ENCODE measurements around the gene ADGRB3.
A peak's percentile ranks its signal among the peaks of the same experiment; 100 is the strongest.

The ADGRB3 gene

DNA sequence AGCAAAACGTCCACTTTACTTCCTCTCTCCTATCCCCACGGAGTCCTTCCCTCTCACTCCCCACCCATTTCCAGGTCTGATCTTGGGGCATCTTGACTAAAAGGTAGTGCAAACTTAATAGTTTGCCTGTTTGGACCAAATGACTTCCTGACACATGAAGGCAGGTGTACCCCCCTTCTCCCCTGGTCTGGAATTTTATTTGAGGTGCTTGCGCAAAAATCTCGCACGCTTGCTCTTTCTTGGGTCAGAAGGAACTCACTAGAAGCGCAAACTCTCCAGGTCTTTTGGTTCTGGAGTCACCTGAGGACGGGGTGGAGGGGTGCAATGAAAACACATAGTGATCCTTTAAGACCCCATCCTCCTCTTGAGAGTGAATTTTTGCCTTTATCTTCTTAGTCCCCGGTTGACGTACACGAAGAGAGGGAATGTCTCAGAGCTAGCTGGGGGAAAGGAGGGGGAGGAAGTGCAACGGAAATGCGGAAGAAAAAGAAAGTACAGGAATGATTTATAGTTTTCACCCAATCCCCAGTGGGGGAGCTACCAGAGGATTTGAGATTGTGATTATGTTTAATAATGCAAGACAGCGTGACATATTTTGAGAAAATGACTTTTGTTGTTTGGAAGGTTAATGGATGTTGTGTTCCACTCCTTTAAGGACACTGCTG lies 4.9 kb downstream of the ADGRB3 start:
- Histone ChIP-seq H2AFZ (ENCODE audit: low read length) (no peak overlapping the region), H3K9me3 (replicated peaks in 1 of 2; ENCODE audit: control insufficient read depth in 2 of 2, insufficient read depth in 1 of 2, low read depth in 1 of 2, low read length in 2 of 2) (no peaks in the 10 kb centered on the region), H2BK15ac (ENCODE audit: low read length) (no peak overlapping the region), H2BK12ac (ENCODE audit: low read length) (no peak overlapping the region), H3K14ac (ENCODE audit: low read length) (no peak overlapping the region), H2BK5ac (ENCODE audit: low read length) (no peak overlapping the region), H3K4ac (ENCODE audit: low read length) (no peak overlapping the region), H3K18ac (ENCODE audit: low read length) (no peak overlapping the region), H2BK120ac (ENCODE audit: low read depth, low read length) (no peak overlapping the region), H3K4me2 (ENCODE audit: insufficient read depth, low read length, poor library complexity, severe bottlenecking) (peak overlapping the region; percentile 40), H3K4me1 (ENCODE audit: control insufficient read depth in 2 of 2, insufficient read depth in 1 of 2, low read depth in 1 of 2, low read length in 2 of 2) (peaks cover 6 to 8% of the 10 kb centered on the region in 2 donors), H3K9ac (ENCODE audit: low read depth, low read length, poor library complexity) (no peak overlapping the region), H4K91ac (ENCODE audit: low read depth, low read length, poor library complexity) (no peak overlapping the region), H3K4me3 (ENCODE audit: low read length in 2 of 2) (no peak overlapping the region), H3K27ac (replicated peaks; ENCODE audit: low read length) (no peak overlapping the region), H2AK5ac (ENCODE audit: low read depth, low read length) (no peak overlapping the region), H3K23ac (ENCODE audit: low read depth, low read length, poor library complexity) (no peak overlapping the region), H4K8ac (ENCODE audit: low read depth, low read length) (no peak overlapping the region), H3K36me3 (replicated peaks in 1 of 2; ENCODE audit: control insufficient read depth in 2 of 2, insufficient read depth in 2 of 2, low read length in 2 of 2) (peaks cover 0 to 19% of the 10 kb centered on the region in 2 donors), H3K27me3 (ENCODE audit: control insufficient read depth in 3 of 3, insufficient read depth in 3 of 3, low read depth in 1 of 3, low read length in 3 of 3) (peaks cover 0 to 7% (median 0%) of the 10 kb centered on the region in 3 experiments), H3K79me1 (ENCODE audit: low read depth, low read length) (no peaks in the 10 kb centered on the region)
- WGBS, 2 donors (ENCODE audit: extremely low coverage in 2 of 2, insufficient read length in 2 of 2, insufficient replicate concordance in 1 of 2), result no CpG with 5 or more reads among the region's 13 CpGs
- no peak for DNase-seq (ENCODE audit: low spot score)

DNA sequence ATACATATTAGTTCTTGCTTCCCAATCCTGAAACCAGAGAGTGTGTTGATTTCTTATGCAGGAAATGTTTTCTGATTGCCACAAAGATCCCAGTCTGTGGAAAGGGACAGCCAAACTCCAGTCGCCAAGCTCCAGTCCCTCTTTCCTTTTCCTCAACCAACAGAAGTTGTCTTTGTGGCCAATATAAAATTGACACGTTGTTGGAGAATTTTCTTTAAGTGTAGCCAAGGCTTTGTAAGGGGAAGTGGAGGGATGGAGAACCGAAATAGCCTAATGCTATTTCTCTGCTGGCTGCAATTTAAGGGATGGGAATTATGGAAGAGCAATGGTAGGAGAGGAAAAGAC lies 5.4 kb downstream of the ADGRB3 start:
- no peak overlapping the region for H3K27ac ChIP-seq (replicated peaks; ENCODE audit: low read length)
- no peak overlapping the region for H2AFZ ChIP-seq (ENCODE audit: low read length)
- peaks cover 0 to 7% (median 0%) of the 10 kb centered on the region in 3 experiments for H3K27me3 ChIP-seq (ENCODE audit: control insufficient read depth in 3 of 3, insufficient read depth in 3 of 3, low read depth in 1 of 3, low read length in 3 of 3)
- no peak for DNase-seq (ENCODE audit: low spot score)
- peak overlapping the region; percentile 19 for H3K4me2 ChIP-seq (ENCODE audit: insufficient read depth, low read length, poor library complexity, severe bottlenecking)
- H4K91ac ChIP-seq (ENCODE audit: low read depth, low read length, poor library complexity), result no peak overlapping the region
- H2BK12ac ChIP-seq (ENCODE audit: low read length), result no peak overlapping the region
- H3K23ac ChIP-seq (ENCODE audit: low read depth, low read length, poor library complexity), result no peak overlapping the region
- no peak overlapping the region for H2BK120ac ChIP-seq (ENCODE audit: low read depth, low read length)
- peaks cover 6 to 8% of the 10 kb centered on the region in 2 donors for H3K4me1 ChIP-seq (ENCODE audit: control insufficient read depth in 2 of 2, insufficient read depth in 1 of 2, low read depth in 1 of 2, low read length in 2 of 2)
- H3K79me1 ChIP-seq (ENCODE audit: low read depth, low read length), result no peaks in the 10 kb centered on the region
- H3K14ac ChIP-seq (ENCODE audit: low read length), result no peak overlapping the region
- H3K36me3 ChIP-seq (replicated peaks in 1 of 2; ENCODE audit: control insufficient read depth in 2 of 2, insufficient read depth in 2 of 2, low read length in 2 of 2), result peaks cover 0 to 19% of the 10 kb centered on the region in 2 donors
- no peak overlapping the region for H3K4ac ChIP-seq (ENCODE audit: low read length)
- no peak overlapping the region for H3K9ac ChIP-seq (ENCODE audit: low read depth, low read length, poor library complexity)
- no peak overlapping the region for H4K8ac ChIP-seq (ENCODE audit: low read depth, low read length)
- H3K9me3 ChIP-seq (replicated peaks in 1 of 2; ENCODE audit: control insufficient read depth in 2 of 2, insufficient read depth in 1 of 2, low read depth in 1 of 2, low read length in 2 of 2), result no peaks in the 10 kb centered on the region
- H3K18ac ChIP-seq (ENCODE audit: low read length), result no peak overlapping the region
- no peak overlapping the region for H2BK5ac ChIP-seq (ENCODE audit: low read length)
- no peak overlapping the region for H2BK15ac ChIP-seq (ENCODE audit: low read length)
- no peak overlapping the region for H2AK5ac ChIP-seq (ENCODE audit: low read depth, low read length)
- WGBS, 2 donors (ENCODE audit: extremely low coverage in 2 of 2, insufficient read length in 2 of 2, insufficient replicate concordance in 1 of 2), result no CpG with 5 or more reads among the region's 3 CpGs
- H3K4me3 ChIP-seq (ENCODE audit: low read length in 2 of 2), result no peak overlapping the region

DNA sequence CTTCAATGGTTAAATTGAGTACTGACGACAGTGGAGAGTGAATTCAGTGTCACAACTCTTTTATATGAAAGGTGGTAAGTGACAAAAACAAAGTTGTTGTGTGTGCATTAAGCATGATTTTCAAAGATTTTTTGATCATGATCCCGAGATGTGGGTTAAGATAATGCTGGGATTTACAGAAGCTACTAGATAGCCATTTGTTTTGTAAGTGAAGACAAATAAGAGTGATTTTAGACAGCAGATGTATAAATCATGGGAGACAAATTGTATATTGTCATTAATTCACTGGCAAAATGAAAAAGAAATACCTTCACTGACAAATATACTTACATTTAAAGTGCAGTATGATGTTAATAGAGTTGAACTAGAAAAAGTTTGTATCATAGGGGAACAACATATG lies 6.1 kb downstream of the ADGRB3 start:
- WGBS, 2 donors (ENCODE audit: extremely low coverage in 2 of 2, insufficient read length in 2 of 2, insufficient replicate concordance in 1 of 2), result no CpG with 5 or more reads among the region's 2 CpGs
- H3K23ac ChIP-seq (ENCODE audit: low read depth, low read length, poor library complexity), result no peak overlapping the region
- DNase-seq (ENCODE audit: low spot score), result no peak
- no peak overlapping the region for H3K27ac ChIP-seq (replicated peaks; ENCODE audit: low read length)
- H3K4me2 ChIP-seq (ENCODE audit: insufficient read depth, low read length, poor library complexity, severe bottlenecking), result no peak overlapping the region
- H3K27me3 ChIP-seq (ENCODE audit: control insufficient read depth in 3 of 3, insufficient read depth in 3 of 3, low read depth in 1 of 3, low read length in 3 of 3), result peaks cover 0 to 7% (median 0%) of the 10 kb centered on the region in 3 experiments
- no peak overlapping the region for H2BK12ac ChIP-seq (ENCODE audit: low read length)
- no peaks in the 10 kb centered on the region for H3K79me1 ChIP-seq (ENCODE audit: low read depth, low read length)
- H3K4ac ChIP-seq (ENCODE audit: low read length), result no peak overlapping the region
- H3K18ac ChIP-seq (ENCODE audit: low read length), result no peak overlapping the region
- H3K14ac ChIP-seq (ENCODE audit: low read length), result no peak overlapping the region
- peaks cover 0 to 19% of the 10 kb centered on the region in 2 donors for H3K36me3 ChIP-seq (replicated peaks in 1 of 2; ENCODE audit: control insufficient read depth in 2 of 2, insufficient read depth in 2 of 2, low read length in 2 of 2)
- H2AFZ ChIP-seq (ENCODE audit: low read length), result no peak overlapping the region
- H2BK5ac ChIP-seq (ENCODE audit: low read length), result no peak overlapping the region
- no peak overlapping the region for H2AK5ac ChIP-seq (ENCODE audit: low read depth, low read length)
- H4K91ac ChIP-seq (ENCODE audit: low read depth, low read length, poor library complexity), result no peak overlapping the region
- H3K4me1 ChIP-seq (ENCODE audit: control insufficient read depth in 2 of 2, insufficient read depth in 1 of 2, low read depth in 1 of 2, low read length in 2 of 2), result peaks cover 6 to 8% of the 10 kb centered on the region in 2 donors
- H3K9ac ChIP-seq (ENCODE audit: low read depth, low read length, poor library complexity), result no peak overlapping the region
- H4K8ac ChIP-seq (ENCODE audit: low read depth, low read length), result no peak overlapping the region
- H3K9me3 ChIP-seq (replicated peaks in 1 of 2; ENCODE audit: control insufficient read depth in 2 of 2, insufficient read depth in 1 of 2, low read depth in 1 of 2, low read length in 2 of 2), result no peaks in the 10 kb centered on the region
- H3K4me3 ChIP-seq (ENCODE audit: low read length in 2 of 2), result no peak overlapping the region
- no peak overlapping the region for H2BK15ac ChIP-seq (ENCODE audit: low read length)
- no peak overlapping the region for H2BK120ac ChIP-seq (ENCODE audit: low read depth, low read length)

DNA sequence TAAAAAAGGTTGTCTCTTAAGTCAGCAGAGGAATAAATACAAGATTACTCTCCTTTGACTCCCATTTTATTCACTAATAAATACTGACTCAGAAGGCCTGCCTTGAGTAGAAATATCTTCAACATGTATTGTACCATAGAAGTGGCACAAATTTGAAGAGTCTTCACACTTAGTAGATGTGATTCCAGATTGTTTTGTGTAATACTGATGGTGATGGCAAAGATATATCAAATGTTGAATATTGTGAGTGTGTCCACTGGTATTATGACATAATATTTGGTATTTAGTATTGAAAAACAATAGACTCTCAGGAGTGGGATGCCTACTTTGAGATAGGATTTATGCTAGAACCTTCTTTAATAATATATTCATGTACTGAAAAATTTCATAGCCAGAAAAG lies 7.0 kb downstream of the ADGRB3 start:
- Histone ChIP-seq H2BK5ac (ENCODE audit: low read length) (no peak overlapping the region), H3K4me1 (ENCODE audit: control insufficient read depth in 2 of 2, insufficient read depth in 1 of 2, low read depth in 1 of 2, low read length in 2 of 2) (peaks cover 6% of the 10 kb centered on the region in 2 donors), H3K9ac (ENCODE audit: low read depth, low read length, poor library complexity) (no peak overlapping the region), H2BK15ac (ENCODE audit: low read length) (no peak overlapping the region), H3K14ac (ENCODE audit: low read length) (no peak overlapping the region), H4K8ac (ENCODE audit: low read depth, low read length) (no peak overlapping the region), H3K9me3 (replicated peaks in 1 of 2; ENCODE audit: control insufficient read depth in 2 of 2, insufficient read depth in 1 of 2, low read depth in 1 of 2, low read length in 2 of 2) (no peaks in the 10 kb centered on the region), H3K79me1 (ENCODE audit: low read depth, low read length) (no peaks in the 10 kb centered on the region), H2BK120ac (ENCODE audit: low read depth, low read length) (no peak overlapping the region), H2AFZ (ENCODE audit: low read length) (no peak overlapping the region), H3K18ac (ENCODE audit: low read length) (no peak overlapping the region), H4K91ac (ENCODE audit: low read depth, low read length, poor library complexity) (no peak overlapping the region), H2BK12ac (ENCODE audit: low read length) (no peak overlapping the region), H3K27ac (replicated peaks; ENCODE audit: low read length) (no peak overlapping the region), H3K4me2 (ENCODE audit: insufficient read depth, low read length, poor library complexity, severe bottlenecking) (no peak overlapping the region), H2AK5ac (ENCODE audit: low read depth, low read length) (no peak overlapping the region), H3K36me3 (replicated peaks in 1 of 2; ENCODE audit: control insufficient read depth in 2 of 2, insufficient read depth in 2 of 2, low read length in 2 of 2) (peaks cover 0 to 19% of the 10 kb centered on the region in 2 donors), H3K27me3 (ENCODE audit: control insufficient read depth in 3 of 3, insufficient read depth in 3 of 3, low read depth in 1 of 3, low read length in 3 of 3) (peaks cover 0 to 7% (median 0%) of the 10 kb centered on the region in 3 experiments), H3K4ac (ENCODE audit: low read length) (no peak overlapping the region), H3K4me3 (ENCODE audit: low read length in 2 of 2) (no peak overlapping the region), H3K23ac (ENCODE audit: low read depth, low read length, poor library complexity) (no peak overlapping the region)
- no peak for DNase-seq (ENCODE audit: low spot score)

Measured in neuronal stem cell (in vitro differentiated cells).